DMS79 treated with DMSO at 0.1 percent for 48 hours (cell line): Measurements from ENCODE around the gene MPND.

Source experiments
- DNase-seq: peaks from one replicate; lab custom pipeline; 2025; lab: John Stamatoyannopoulos, UW

Gene MPND

DNA sequence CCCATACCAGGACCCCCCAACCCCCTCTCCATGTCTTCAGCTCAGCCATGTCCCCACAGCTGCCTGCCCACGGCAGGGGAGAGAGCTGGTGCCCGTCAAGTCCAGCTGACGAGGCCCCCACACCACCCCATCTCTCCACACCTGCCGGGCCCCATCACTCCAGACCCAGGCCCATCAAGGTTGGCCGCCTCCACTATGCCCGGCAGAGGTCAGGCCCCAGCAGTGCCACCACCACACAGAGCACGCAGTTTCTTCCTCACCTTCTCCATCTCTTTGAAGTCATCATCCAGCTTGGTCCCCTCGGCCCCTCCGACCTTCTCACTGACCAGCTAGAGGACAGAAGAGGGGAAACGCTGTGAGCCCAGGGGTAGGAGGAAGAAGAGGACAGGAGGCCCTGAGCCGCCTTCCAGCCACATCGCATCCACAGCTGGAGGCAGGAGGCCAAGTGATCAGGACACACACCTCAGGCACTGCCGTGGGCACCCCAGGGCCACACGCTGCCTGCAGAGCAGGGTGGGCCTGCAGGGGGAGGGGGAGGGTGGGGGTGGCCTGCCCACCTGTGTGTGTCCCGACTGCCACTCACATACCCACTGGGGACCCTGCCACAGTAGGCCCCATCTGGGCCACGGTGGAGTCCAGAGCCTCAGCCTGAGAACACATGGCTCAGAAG lies 23.4 kb downstream of the MPND start:
- no peak for DNase-seq

DNA sequence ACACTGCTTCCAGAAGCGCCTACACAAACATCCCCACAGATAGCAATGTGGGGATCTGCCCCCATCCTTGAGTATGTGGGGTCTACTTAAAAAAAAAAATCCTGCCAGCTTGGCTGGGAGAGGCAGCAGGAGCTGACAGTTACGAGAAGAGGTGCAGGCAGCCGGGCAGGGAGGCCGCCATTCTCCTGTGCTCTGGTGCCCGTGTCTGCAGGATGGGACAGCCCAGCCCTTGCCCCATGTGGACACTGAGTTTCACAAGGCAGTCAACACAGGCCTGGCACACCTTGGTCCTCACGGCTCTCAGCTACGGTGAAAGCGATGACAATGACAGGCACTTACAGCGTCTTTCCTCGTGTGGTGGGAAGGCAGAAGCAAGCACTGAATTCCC lies 24.0 kb downstream of the MPND start:
- no peak for DNase-seq

DNA sequence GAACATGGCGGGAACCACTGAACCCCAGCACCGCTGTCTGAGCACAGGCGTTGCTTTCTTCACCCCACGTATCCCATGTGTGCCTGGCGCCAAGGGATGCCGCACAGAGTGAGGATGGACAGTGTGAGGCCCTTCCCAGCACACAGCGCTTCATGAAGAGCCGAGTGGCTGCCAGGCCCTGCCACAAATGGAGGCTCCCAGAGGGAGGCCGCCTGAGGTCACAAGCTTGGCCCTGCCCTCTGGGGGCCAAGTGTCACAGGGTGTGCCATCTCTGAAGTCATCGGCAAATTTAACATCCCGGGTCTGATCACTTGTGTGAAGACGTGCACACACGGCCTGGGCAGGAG lies 24.4 kb downstream of the MPND start:
- no peak for DNase-seq

DNA sequence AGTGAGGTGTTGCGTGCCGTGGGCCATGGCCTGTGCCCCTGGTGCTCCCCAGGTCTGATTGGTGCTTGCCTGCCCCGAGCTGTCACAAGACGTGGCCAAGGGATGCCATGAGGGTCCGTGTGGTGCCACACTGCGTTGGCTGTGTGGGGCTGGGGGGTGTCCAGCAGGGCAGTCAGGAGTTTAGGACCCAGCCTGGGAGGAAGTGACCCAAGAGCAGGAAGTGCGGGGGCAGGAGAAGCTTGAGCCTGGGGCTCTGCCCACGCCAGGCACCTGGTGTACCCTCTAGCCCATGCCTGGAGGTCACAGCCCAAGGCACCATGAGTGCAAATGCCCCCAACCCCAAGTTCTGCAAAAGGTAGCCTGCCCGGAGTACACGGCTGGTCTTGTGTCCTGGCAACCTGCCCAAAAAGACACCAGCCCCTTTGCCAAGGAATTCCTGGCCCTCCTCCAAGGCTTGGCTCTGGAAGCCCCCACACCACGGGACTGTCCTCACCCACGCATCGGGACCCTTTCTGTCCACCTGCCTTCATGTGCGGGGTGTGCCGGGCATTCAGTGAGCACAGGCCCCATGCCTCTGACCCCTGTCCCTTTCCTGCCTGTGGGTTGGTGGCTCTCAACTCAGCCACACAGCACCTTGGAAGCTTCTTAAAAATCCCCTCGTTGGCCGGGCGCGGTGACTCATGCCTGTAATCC lies 24.9 kb downstream of the MPND start:
- DNase-seq = peak; percentile 38

DNA sequence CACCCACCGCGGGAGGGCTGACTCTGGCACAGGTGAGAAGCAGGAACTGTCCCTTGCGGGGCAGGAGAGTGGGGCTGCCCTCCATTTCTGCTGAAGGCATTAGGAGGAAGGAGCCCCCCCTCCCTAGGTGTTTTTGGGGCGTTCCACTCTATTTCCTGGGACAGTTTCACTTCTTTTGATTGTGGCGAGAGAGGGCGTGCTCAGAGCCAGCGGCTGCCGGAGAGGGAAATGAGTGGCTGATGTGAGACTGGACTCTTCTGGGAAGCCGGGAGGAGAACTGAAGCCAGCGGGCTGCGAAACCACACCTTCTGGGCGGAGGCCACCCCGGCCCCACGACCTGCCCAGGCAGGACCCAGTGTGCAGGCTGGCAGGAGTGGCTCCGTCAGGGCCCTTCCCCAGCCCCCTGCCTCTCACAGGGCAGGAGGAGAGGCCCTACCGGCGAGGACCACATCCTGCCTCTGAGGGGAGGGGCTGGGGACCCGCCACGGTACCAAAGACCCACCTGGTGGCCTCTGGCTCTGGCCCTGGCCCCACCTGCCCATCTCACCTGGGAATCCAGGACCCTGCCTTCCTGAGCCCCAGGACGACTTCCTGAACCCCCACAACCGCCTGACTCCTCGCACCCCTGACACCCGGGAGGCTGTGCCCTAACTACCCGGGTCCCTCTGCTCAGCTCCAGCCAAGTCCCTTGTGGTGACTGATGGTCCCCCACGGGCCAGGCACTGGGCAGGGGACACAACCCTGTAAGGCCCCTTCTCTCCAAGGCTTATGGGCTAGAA lies 25.9 kb downstream of the MPND start:
- DNase-seq = peak; percentile 55

DNA sequence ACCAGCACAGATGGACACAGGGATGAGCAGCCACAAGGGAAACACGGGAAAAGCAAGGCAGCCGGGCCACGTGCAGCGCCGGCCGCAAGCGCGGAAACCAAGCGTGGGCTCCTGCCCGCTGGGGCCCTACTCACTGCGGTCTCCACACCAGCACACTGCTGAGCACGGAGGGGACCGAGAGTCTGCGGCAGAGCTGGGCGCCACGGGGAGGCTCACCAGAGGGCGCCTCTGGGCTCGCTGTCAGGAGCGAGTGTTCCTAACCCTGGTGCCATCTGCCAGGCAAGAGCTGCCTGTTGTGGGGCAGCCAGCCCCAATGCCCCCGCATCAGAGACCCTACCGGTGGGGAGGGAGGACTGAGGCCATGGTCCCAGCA lies 26.5 kb downstream of the MPND start:
- peak; percentile 14 for DNase-seq

DNA sequence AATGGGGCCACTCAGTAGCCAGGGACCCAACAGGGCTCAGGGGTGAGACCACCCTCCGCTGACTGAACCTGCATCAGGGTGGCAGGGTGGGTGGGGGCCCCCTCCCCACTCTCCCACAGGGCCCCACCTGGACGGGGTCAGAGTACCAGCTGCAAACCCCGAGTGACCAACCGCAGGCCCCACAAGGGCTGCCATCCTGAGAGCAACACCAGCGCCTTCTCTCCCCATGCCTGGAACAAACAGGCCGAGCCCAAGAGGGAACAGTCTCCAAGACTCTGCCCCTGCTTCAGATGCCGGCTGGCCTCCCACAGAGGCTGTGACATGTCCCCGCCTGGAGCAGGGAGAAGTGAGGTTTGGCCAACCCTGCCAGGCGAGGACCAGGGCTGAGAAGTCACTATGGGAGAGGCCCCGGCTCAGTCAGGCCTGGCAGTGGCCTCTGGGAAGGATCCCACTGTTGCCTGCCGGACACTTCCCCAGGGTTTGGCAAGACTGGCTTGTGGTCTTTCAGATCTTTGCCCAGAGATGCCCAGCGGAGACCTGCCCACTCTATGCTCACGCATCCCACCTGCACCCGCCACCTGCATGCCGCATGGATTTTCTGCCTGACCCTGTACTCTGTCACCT lies 27.2 kb downstream of the MPND start:
- DNase-seq = no peak

DNA sequence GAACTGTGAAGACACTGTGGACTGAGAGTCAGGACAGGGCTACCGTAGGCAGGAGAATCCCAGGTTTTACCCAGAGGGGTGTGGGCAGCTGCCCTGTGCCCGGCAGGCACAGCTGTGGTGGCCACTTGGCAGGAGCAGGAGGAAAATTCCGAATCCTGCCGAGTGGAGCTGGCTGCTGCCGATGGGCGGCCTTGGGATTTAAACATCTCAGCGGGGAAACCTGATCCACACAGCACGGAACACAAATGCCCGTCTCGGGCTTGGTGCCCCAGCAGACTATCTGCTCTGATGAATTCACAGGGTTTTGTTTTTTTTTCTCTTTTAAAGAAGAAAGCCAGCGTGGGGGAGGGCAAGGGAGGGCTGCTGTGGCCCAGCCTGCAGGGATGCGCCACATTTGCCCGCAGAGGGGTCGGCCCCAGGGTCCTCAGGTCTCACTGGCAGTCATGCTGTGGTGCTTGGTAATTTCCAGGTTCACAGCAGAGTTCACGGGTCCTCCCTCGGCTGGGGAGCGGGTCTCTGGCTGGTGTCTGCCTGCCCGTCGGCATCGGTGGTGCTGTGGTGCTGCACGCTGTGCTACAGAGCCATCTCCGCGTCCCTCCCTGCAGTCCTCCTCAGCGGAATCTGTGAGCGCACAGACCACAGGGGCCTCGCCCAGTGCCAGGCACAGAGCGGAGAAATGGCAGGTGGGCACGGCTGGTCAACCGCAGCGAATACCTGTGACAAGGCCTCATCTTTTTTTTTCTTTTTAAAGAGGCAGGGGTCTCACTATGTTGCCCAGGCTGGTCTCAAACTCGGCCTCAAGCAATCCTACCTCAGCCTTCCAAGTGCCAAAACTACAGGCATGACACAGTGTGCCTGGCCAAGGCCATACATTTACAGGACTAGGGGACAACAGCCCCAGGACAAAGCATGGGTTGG lies 28.1 kb downstream of the MPND start:
- no peak for DNase-seq

DNA sequence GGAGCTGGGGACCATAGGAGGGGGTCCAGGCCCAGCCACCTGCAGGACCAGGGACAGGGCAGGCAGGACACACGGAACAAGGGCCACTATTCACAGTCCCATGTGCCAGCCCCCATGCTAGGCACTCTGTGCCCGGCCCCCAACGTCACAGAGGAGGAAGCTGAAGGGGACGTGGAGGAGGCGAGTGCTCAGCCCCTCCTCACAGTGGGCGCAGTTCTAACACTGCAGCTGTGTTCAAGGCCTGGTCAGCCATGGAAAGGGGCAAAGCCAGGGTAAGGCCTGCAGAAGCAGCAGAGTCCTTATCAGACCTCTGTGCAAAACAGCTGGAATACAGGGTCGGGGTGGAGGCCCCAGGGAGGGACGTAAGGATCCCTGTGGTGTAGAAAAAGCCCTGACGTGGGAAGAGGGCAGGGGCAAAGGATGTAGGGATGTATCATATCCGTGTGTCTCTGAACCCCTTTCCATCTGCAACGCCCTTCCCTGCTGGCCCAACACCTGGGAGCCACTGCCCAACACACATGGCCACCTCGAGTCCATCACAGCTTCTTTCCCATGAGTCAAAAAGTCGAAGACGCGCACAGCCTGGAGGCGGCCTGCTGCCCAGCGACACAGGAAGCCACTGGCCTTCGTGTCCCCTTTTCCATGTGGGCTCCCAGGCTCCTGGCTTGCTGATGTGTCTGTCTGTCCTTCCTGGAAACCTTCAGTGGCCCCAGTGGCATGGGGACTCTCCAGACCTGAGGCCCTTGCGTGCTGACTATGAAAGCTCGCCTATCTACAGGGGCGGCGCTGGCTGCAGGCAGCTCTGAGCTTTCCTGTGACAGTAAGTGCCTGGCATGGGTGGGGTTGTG lies 29.0 kb downstream of the MPND start:
- no peak for DNase-seq

DNA sequence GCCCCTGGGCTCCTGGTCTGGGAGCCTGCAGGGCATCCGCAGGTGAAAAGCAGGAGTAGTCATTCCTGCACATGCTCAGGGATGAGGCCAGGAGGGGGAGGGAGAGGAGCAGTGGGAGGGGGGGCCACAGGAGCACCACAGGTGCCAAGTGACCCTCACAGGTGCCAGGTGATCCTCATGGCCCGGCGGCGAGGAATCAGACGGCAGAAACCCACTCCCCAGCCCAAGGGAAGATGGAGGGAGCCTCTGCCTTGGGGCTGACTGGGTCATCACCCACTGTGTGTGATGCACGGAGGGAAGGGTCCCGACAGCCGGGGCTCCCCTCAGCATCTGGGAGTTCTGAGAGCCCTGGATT lies 29.6 kb downstream of the MPND start:
- no peak for DNase-seq

DNA sequence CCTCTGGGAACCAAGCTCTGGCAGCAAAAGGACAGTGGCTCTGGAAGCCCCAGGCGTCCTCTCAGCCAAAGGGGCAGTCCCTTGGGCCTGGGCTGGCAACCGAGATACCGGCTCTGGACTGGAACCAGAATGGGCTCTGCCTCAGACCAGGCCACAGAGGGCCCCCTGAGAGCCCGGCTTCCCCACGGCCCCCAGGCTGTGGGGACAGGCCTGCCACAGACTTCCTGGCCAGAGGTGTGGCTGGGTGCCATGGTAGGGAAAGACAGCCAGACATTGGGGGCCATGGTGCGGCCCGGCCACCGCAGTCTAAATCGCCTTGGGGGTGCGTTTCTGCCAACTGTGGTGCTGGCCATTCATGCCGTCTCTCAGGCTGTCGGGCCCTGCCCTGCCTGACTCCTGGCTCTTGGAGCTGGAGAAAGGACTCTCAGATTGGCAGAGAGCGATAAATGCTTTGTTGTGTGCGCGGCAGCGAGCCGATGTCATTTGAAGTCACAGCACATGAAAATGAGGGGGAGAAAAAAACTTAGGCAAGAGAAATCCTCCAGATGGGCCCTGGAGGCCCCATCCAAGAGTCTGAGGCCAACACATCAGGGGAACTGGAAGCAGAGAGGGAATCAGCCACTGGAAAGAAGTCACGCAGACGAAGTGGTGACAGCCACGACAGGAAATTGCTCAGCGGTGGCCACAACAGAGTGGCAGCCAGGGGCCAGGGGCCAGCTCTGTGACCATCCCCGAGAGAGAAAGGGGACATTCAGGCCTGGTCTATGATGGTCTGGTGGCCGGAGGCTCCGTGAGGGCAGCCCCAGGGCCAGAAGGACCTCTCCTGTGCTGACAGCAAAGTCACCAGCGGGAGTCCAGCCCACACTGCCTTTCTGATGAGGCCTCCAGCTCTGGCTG lies 30.5 kb downstream of the MPND start:
- peak; percentile 2 for DNase-seq

DNA sequence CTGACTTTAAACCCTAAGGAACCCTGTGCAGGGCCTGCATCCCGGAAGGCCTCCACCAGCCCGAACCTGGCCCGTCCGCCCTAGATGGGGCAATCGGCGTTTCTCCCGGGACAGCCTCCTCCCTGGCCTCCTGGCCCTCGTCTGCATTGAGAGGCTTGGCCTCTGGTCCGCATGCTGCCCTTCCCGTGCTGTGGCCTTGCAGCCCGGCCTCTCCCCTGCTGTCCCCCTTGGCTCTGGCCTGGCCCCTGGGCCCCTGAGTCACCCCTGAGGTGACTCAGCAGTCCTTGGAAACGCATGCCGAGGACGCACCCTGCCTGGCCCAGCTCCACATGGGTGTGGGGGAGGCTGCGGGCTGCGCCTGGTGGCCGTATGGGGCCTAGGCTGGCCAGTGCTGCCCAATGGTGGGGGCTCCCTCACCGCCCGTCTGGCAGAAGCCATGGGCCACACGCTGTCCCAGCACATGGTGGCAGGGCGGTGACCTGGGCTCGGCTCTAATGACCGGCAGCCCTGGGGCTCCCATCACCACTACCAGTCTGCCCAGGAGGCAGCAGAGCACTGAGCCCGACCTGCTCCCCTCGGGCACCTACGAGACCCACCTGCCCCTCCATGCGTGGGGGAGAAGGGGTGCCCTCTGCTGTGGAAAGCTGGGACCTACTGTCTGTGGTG lies 31.3 kb downstream of the MPND start:
- DNase-seq = no peak

DNA sequence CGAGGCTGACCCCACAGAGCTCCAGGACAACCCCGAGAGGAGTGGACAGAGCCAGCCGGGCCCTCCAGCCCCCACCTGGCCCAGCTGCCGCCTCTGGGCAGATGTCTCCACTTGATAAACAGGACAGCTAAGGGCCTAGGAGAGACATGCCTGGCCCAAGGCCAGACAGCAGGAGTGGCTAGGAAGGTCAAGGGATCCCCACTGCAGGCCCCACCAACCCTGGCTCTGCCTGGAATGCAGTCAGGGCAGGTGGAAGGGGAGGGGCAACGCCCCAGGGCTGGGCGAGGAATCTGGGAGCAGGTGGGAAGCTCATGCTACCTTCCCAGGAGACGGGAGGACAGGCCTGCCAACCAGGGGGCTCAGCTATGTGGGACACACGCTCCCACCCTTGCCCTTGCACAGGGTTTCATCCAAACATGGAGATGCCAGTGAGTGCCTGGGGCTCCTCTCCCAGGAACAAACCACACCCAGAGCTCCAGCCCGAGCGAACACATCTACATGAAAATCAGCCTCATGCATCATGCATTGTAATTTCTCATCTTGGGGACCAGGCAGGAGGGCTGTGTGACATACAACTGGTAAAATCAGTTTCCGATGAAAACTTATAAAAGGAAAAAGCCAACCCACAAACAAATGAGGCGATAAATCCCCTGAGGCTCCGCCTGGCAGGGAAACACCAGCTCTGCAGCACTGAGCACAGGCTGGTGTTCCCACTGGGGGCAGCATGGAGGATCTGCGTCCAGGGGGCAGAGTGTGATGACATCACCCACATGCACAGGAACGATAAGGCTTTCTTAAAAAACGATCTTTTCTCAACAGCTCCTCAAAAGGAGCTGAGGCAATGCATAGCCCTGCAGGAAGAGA lies 32.0 kb downstream of the MPND start:
- DNase-seq = peak; percentile 67

DNA sequence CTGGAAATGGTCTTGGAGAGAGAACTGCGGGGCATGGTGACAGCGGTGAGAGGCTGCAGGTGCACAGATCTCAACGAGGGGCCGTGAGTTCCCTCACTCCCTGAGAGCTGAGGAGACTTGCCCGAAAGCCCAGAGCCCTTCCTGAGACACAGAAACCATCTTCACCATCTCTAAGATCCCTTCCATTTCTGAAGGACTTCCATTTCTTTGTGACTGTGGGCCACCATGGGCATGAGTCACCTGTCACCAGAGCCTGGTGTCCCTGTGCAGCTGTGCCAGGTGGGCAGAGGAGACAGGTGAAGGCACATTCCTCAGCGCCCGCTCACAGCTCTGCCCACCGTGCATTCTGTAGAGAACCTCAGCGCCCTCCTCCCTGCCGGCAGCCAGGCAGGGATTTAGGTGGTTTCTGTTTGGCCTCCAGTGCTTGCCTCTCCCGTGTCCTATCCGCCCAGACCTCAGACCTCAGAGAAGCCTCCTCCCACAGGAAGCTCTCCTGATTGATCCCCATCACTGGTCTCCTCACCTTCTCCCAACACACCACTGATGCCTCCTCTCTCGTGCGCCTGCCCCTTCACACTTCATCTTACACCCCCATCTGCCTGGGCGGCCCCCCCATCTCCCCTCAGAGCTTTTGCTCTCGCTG lies 32.8 kb downstream of the MPND start:
- peak; percentile 67 for DNase-seq

DNA sequence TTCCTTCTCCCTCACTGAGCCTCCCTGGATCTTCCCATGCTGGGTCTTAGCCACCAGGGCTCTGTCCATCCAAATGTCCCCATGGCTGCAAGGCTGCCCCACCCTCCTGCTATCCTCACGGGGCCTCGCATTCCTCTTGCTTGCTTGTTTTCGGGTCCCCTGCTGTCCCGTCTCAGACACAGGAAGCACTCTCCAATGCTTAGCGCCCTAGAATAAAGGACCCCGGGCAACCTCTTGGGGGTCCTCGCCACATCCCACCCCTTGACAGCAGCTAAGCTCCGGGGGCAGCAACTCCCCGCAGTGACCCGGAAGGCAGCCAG lies 33.3 kb downstream of the MPND start:
- DNase-seq = no peak

DNA sequence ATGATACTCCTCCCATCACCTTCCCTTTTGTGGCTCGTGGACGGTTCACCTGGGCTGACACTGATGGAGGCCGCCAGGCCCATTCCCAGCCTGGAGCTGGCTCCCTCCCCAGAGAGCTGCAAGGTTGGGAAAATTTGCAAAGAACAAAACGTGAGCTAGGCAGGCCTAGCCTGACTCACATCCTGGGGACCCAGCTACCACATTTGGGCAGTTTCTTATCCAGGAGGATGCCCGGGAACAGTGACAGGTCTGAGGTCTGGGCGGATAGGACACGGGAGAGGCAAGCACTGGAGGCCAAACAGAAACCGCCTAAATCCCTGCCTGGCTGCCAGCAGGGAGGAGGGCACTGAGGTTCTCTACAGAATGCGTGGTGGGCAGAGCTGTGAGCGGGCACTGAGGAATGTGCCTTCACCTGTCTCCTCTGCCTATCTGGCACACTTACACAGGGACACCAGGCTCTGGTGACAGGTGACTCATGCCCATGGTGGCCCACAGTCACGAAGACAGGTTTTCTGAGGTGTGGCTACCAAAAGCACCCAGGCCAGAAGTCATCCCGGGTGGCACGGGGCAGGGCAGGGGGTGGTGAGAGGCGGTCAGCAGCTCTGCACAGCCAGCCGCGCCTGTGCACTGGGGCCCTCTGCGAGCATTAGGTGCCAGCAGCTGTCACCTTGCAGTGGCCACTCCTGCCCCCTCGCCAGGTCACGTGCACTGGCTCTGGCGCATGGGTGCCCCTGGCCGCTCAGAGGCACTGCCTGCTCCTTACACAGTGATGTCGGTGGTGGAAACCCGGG lies 33.8 kb downstream of the MPND start:
- DNase-seq = no peak

DNA sequence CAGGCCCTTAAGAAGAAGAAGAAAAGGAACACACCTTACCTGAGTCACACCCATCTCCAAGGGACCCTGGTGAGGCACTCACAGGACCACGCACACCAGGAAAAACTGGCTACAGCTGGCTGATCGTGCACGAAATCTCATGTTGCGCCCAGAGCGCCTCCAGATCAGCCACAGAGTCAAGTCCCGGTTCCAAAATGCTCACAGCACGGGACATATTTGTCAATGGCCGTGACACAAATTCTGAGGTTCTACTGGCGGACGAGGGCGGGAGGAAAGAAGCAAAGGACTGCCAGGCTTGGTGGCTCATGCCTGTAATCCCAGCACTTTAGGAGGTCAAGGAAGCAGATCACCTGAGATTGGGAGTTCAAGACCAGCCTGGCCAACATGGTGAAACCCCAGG lies 35.5 kb downstream of the MPND start:
- no peak for DNase-seq
